RWPE2 (cell line): ENCODE results near the gene NACA.

Source experiments
- ATAC-seq: fragments of 200-7000 bp; cut with Tn5 transposase; 3 replicates; pipeline ENCODE4 v1.9.1; 2021; ENCODE audit warnings: low read depth
- DNase-seq: peaks from one replicate; pipeline ENCODE4 v3.0.0-alpha.2; 2020; ENCODE audit warnings: low spot score
- H3K27ac ChIP-seq: fragments of 450-650 bp; 2 replicates; pipeline ENCODE4 v1.5.1; 2017; ENCODE audit warnings: mild to moderate bottlenecking; ENCODE audit not compliant: poor library complexity, severe bottlenecking
- H3K27me3 ChIP-seq: fragments of 250-450 bp; sonication (Bioruptor Pico); 2 replicates; pipeline ENCODE4 v1.5.1; 2021; ENCODE audit warnings: mild to moderate bottlenecking, moderate library complexity; ENCODE audit not compliant: insufficient read depth, poor library complexity, severe bottlenecking
- H3K36me3 ChIP-seq: fragments of 250-450 bp; sonication (Bioruptor Pico); 2 replicates; pipeline ENCODE4 v1.5.1; 2020; ENCODE audit warnings: low read depth, mild to moderate bottlenecking, moderate library complexity
- H3K4me1 ChIP-seq: fragments of 250-450 bp; sonication (Bioruptor Pico); 2 replicates; pipeline ENCODE4 v1.5.1; 2021; ENCODE audit warnings: mild to moderate bottlenecking, moderate library complexity; ENCODE audit not compliant: insufficient read depth, poor library complexity, severe bottlenecking
- H3K4me3 ChIP-seq: fragments of 250-450 bp; sonication (Bioruptor Pico); 2 replicates; pipeline ENCODE4 v1.5.1; 2021; ENCODE audit warnings: mild to moderate bottlenecking, moderate library complexity; ENCODE audit not compliant: severe bottlenecking
- H3K9me3 ChIP-seq: fragments of 250-450 bp; sonication (Bioruptor Pico); 2 replicates; pipeline ENCODE4 v1.5.1; 2021; ENCODE audit warnings: mild to moderate bottlenecking, moderate library complexity; ENCODE audit not compliant: severe bottlenecking
- CTCF ChIP-seq: fragments of 450-650 bp; IDR thresholded peaks from one replicate; pipeline ENCODE4 v1.5.1; 2017; ENCODE audit warnings: mild to moderate bottlenecking, moderate library complexity; ENCODE audit not compliant: poor library complexity, severe bottlenecking

The NACA gene

DNA sequence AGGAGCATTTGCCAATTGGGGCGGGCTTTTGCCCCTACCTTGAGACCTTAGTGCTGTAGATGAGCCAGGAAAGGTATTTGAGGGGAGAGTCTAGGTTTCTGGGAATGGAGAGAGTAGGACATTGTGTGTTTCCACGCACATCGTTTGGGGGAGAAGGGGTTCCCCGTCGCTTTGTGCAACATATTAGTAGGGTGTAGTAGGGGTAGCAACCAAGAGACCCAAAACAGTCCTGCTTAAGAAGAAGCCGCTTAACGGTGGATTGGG lies 36.3 kb downstream of the NACA start:
- ATAC-seq, result no peak
- TF ChIP-seq CTCF, result no peak

GRCh38 chr12:56688129-56688845 lies 36.8 kb downstream of the NACA start, which contains the start of gene PTGES3:
Gene PTGES3 (minus strand): TSS chr12:56688284. CDS start chr12:56687999, 285 bp downstream.
- Histone ChIP-seq H3K9me3 (no peaks in the 10 kb centered on the region), H3K4me1 (peaks cover 9% of the 10 kb centered on the region), H3K27me3 (no peaks in the 10 kb centered on the region), H3K27ac (peak within 1 kb of the TSS; percentile 93), H3K4me3 (peak within 1 kb of the TSS; percentile 65), H3K36me3 (peaks cover 35% of the 10 kb centered on the region)
- ATAC-seq, result peak; percentile 85
- TF ChIP-seq CTCF, result no peak
- peak; percentile 97 for DNase-seq

More for the DNA sequence above, 36.3 kb downstream of the NACA start:
- Histone ChIP-seq H3K9me3 (no peaks in the 10 kb centered on the region), H3K36me3 (peaks cover 35% of the 10 kb centered on the region), H3K4me3 (peak overlapping the region; percentile 65), H3K4me1 (peaks cover 9% of the 10 kb centered on the region), H3K27ac (peak overlapping the region; percentile 93), H3K27me3 (no peaks in the 10 kb centered on the region)
- DNase-seq, result no peak

DNA sequence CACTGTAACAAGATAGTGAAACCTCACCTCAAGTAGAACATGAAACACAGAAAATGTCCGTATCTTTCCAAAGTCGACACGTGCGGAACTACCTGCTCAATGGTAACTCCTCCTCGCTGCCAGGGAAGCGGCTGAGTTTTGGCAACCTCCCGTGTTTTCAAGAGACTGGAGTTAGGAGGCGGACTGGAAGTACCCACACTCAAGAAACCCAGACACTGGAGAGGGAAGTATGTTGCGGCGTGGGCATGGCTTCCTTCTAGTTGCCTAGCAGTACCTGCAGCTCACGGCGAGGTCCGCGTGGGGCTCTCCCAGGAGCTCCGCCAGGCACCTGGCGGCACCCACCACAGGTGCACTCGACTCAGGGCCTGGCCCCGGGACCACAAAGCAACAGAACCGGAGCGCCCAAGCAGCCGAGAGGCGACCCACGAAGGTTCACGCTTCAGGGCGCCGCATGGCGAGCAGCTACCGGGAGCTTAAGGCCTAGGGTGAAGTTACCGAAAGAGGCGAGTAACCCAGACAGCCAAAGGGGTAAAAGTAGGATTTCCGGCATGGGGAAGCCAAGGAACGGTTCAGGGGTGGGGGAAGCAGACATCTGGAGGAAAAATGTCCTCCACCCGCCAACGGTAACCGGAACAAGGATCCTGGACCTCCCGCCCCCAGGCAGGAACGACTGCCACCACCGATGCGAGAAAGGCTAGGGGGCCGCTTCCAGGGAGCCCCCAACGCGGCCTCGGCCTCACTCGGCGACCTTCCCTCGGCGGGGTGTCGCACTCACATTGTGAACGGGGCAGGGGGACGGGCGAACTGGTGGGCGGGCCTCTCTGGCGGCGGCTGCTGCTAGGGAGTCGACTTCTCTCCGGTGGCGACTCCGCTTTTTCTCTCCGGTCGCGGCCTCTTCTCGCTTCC lies 37.6 kb downstream of the NACA start:
- DNase-seq (no peak), ATAC-seq (peak; percentile 11)
- Histone ChIP-seq H3K27me3 (no peaks in the 10 kb centered on the region), H3K4me1 (peaks cover 9% of the 10 kb centered on the region), H3K27ac (peak overlapping the region; percentile 93), H3K36me3 (peaks cover 39% of the 10 kb centered on the region), H3K4me3 (peak overlapping the region; percentile 65), H3K9me3 (no peaks in the 10 kb centered on the region)
- TF ChIP-seq CTCF, result no peak

DNA sequence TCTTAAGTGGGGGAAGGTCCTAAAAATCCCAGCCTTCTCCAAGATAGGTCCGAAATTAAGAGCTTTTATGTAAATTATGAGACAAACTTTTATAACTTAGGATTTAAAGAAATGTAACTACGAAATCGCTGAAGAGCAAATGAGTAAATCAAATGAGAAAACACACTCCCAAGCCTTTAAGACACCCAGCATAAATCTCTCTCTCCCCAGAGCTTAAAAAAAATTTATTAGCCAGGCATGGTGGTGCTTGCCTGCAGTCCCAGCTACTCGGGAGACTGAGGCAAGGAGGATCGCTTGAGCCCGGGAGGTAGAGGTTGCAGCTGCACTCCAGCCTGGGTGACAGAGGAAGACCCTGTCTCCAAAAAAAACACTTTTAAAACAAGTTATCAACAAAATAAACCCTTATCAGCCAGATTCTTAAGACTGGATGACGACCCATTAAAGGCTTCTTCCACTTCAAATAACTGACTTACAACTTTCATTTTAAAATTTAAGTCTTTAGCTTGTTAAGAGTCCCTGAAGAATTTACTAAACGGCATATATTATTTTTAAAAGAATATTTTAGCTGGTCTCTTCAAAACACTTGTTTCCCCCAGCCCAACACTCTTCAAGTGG lies 40.2 kb downstream of the NACA start:
- peaks cover 9% of the 10 kb centered on the region for H3K4me1 ChIP-seq
- no peaks in the 10 kb centered on the region for H3K9me3 ChIP-seq
- no peak for ATAC-seq
- peak overlapping the region; percentile 65 for H3K4me3 ChIP-seq
- no peaks in the 10 kb centered on the region for H3K27me3 ChIP-seq
- peaks cover 59% of the 10 kb centered on the region for H3K36me3 ChIP-seq
- DNase-seq, result no peak
- no peak for TF ChIP-seq CTCF
- peak overlapping the region; percentile 93 for H3K27ac ChIP-seq
